ENCODE data around the gene GIGYF1.
"Not testable (repeated sequence)": the region's sequence is repeated elsewhere in the genome, so short reads cannot be mapped to it uniquely, and the experiment has no call there.

Gene GIGYF1

GRCh38 chr7:100694098-100694745 lies at the start of gene GIGYF1:
GIGYF1 (minus strand) TSS chr7:100694250; CDS start chr7:100688238, 6,012 bp downstream.
- DNase-seq (ENCODE audit: low read depth) = peak; percentile 67

- no peak for DNase-seq (ENCODE audit: low read depth)
These were observed 45.9 kb upstream of the GIGYF1 start for GRCh38 chr7:100739934-100740333.

- DNase-seq (ENCODE audit: low read depth) = no peak
These were observed 42.6 kb upstream of the GIGYF1 start for GRCh38 chr7:100736671-100737070.

- DNase-seq (ENCODE audit: low read depth) = no peak
These were observed 41.7 kb upstream of the GIGYF1 start for GRCh38 chr7:100735730-100736129.

- no peak for DNase-seq (ENCODE audit: low read depth)
These were observed 38.0 kb upstream of the GIGYF1 start for GRCh38 chr7:100731937-100732636.

- no peak for DNase-seq (ENCODE audit: low read depth)
These were observed 36.2 kb upstream of the GIGYF1 start for GRCh38 chr7:100730136-100730800.

GRCh38 chr7:100728196-100728595 lies 34.1 kb upstream of the GIGYF1 start:
- no peak for DNase-seq (ENCODE audit: low read depth)

- DNase-seq (ENCODE audit: low read depth) = no peak
These were observed 33.1 kb upstream of the GIGYF1 start for GRCh38 chr7:100726996-100727761.

- not testable (repeated sequence) for DNase-seq (ENCODE audit: low read depth)
These were observed 30.3 kb upstream of the GIGYF1 start for GRCh38 chr7:100724364-100724763.

GRCh38 chr7:100723732-100724275 lies 29.8 kb upstream of the GIGYF1 start:
- DNase-seq (ENCODE audit: low read depth) = no peak

- no peak for DNase-seq (ENCODE audit: low read depth)
These were observed 28.6 kb upstream of the GIGYF1 start for GRCh38 chr7:100722480-100723212.

GRCh38 chr7:100721505-100721812 lies 27.4 kb upstream of the GIGYF1 start:
- no peak for DNase-seq (ENCODE audit: low read depth)

- no peak for DNase-seq (ENCODE audit: low read depth)
These were observed 26.8 kb upstream of the GIGYF1 start for GRCh38 chr7:100720671-100721504.

- DNase-seq (ENCODE audit: low read depth) = no peak
These were observed 26.2 kb upstream of the GIGYF1 start, which contains the start of gene EPO for GRCh38 chr7:100720279-100720670. EPO (plus strand) TSS chr7:100720468; CDS start chr7:100720981, 513 bp downstream.

- no peak for DNase-seq (ENCODE audit: low read depth)
These were observed 25.7 kb upstream of the GIGYF1 start for GRCh38 chr7:100719523-100720278.

- DNase-seq (ENCODE audit: low read depth) = not testable (repeated sequence)
These were observed 23.0 kb upstream of the GIGYF1 start for GRCh38 chr7:100717073-100717472.

- DNase-seq (ENCODE audit: low read depth) = no peak
These were observed 20.7 kb upstream of the GIGYF1 start for GRCh38 chr7:100714725-100715124.

- DNase-seq (ENCODE audit: low read depth) = no peak
These were observed 17.3 kb upstream of the GIGYF1 start for GRCh38 chr7:100711369-100711768.

- no peak for DNase-seq (ENCODE audit: low read depth)
These were observed 16.4 kb upstream of the GIGYF1 start for GRCh38 chr7:100710452-100710851.

- DNase-seq (ENCODE audit: low read depth) = no peak
These were observed 14.3 kb upstream of the GIGYF1 start for GRCh38 chr7:100708395-100708794.

Data from activated T-cell treated with anti-CD3 and anti-CD28 coated beads for 48 hours (primary cell).